OCI-LY3 (cell line): ENCODE results near the gene ITGA6.

ENCODE experiments used
- EZH2phosphoT487 ChIP-seq: fragments of 200-600 bp; shearing (Covaris generic); IDR thresholded peaks from 2 replicates; pipeline ENCODE4 v1.6.1; 2018; ENCODE audit warnings: antibody characterized with exemption, mixed run types, low read depth
- TF ChIP-seq, protein P1 (sequence below): fragments of 200-600, 300-600 bp; sonication (generic); IDR thresholded peaks from 2 replicates; pipeline ENCODE4 v1.5.1; 2014; ENCODE audit warnings: antibody characterized with exemption, low read length, low read depth

DNA sequence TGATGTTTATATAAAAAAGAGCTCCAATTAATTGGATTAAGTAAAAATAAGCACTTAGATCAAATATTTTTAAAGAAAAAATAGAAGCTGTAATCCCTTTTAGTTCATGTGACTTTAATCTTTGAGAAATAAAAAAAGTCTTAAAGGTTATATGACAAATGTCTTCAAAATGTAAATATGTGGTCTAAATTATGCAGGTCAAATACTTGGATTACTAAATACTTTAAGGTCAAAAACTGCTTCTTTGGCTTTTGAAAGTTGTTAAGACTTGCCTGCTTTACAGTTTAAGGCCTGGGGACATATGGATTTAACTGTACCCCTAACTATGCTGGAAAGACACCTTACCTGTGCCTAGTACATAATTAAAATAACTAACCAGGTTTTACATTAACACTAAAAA is 113.0 kb downstream of the ITGA6 start:
- TF ChIP-seq, protein P1, sequence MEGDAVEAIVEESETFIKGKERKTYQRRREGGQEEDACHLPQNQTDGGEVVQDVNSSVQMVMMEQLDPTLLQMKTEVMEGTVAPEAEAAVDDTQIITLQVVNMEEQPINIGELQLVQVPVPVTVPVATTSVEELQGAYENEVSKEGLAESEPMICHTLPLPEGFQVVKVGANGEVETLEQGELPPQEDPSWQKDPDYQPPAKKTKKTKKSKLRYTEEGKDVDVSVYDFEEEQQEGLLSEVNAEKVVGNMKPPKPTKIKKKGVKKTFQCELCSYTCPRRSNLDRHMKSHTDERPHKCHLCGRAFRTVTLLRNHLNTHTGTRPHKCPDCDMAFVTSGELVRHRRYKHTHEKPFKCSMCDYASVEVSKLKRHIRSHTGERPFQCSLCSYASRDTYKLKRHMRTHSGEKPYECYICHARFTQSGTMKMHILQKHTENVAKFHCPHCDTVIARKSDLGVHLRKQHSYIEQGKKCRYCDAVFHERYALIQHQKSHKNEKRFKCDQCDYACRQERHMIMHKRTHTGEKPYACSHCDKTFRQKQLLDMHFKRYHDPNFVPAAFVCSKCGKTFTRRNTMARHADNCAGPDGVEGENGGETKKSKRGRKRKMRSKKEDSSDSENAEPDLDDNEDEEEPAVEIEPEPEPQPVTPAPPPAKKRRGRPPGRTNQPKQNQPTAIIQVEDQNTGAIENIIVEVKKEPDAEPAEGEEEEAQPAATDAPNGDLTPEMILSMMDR = no peak
- TF ChIP-seq EZH2phosphoT487 = no peak
